Natural killer cell (primary cell): ENCODE results near the gene MYOZ3. TPM values are rescaled to one million over a fixed set of nuclear protein-coding genes. Genes with fewer than 3 reads are reported as not detected.

Source experiments
- ATAC-seq, 3 donors: fragments of 150-1000 bp in 2 of 3; fragments of 200-7000 bp in 1 of 3; cut with Tn5 transposase; 1 replicate in 1 of 3; 2 replicates in 2 of 3; pipeline ENCODE4 v1.10.0; 2021; ENCODE audit warnings: mild to moderate bottlenecking in 2 of 3, moderate library complexity in 2 of 3
- DNase-seq, 2 donors: peaks; one replicate each; pipeline versions ENCODE4 v3.0.0 to v3.0.0-alpha.2; 2013 to 2021; ENCODE audit warnings: mixed read lengths in 1 of 2
- H3K27ac ChIP-seq: one replicate; pipeline ENCODE4 v1.5.1; 2013; ENCODE audit warnings: mild to moderate bottlenecking, low read length
- H3K27me3 ChIP-seq: one replicate; pipeline ENCODE4 v1.6.1; 2013; ENCODE audit warnings: low read length; ENCODE audit not compliant: control insufficient read depth, insufficient read depth
- H3K36me3 ChIP-seq: one replicate; pipeline ENCODE4 v1.6.1; 2013; ENCODE audit warnings: low read length; ENCODE audit not compliant: control insufficient read depth, insufficient read depth
- H3K4me1 ChIP-seq: one replicate; pipeline ENCODE4 v1.6.1; 2013; ENCODE audit warnings: low read length; ENCODE audit not compliant: control insufficient read depth, insufficient read depth
- H3K4me3 ChIP-seq: one replicate; pipeline ENCODE4 v1.5.1; 2013; ENCODE audit warnings: low read length
- H3K9me3 ChIP-seq: one replicate; pipeline ENCODE4 v1.6.1; 2013; ENCODE audit warnings: low read length; ENCODE audit not compliant: control insufficient read depth, insufficient read depth
- H3K27ac Mint-ChIP-seq, 2 donors: one replicate each; pipeline ENCODE4 v1.8.0; 2022; ENCODE audit warnings: mild to moderate bottlenecking in 2 of 2, mixed read lengths in 2 of 2, moderate library complexity in 1 of 2
- H3K27me3 Mint-ChIP-seq, 2 donors: one replicate each; pipeline ENCODE4 v1.8.0; 2022; ENCODE audit warnings: low read depth in 2 of 2, mixed read lengths in 2 of 2
- H3K36me3 Mint-ChIP-seq: one replicate; pipeline ENCODE4 v1.8.0; 2022; ENCODE audit warnings: mixed read lengths
- H3K4me1 Mint-ChIP-seq, 2 donors: one replicate each; pipeline ENCODE4 v1.8.0; 2022; ENCODE audit warnings: mixed read lengths in 2 of 2
- H3K4me3 Mint-ChIP-seq: one replicate; pipeline ENCODE4 v1.8.0; 2022; ENCODE audit warnings: mild to moderate bottlenecking, moderate library complexity, mixed read lengths
- H3K9me3 Mint-ChIP-seq, 2 donors: one replicate each; pipeline ENCODE4 v1.8.0; 2022; ENCODE audit warnings: mixed read lengths in 2 of 2
- WGBS: methylation state at CpG from one replicate; pipeline ENCODE4 v1.1.7; 2013; ENCODE audit warnings: missing lambda C conversion rate; ENCODE audit not compliant: insufficient coverage; 5-methylcytosine and 5-hydroxymethylcytosine counted together
- intact Hi-C: fragments of 100-400 bp; cut with micrococcal nuclease; formaldehyde crosslinking; loops from one replicate; pipeline ENCODE4 v1.14.2; 2022
- total RNA-seq, 4 donors: library from RNA; stranded (reverse); fragments of 120-200 nt in 1 of 4; gene quantifications; one replicate each; pipeline versions ENCODE4 v1.2.3 to v1.2.4, GENCODE V29; 2013 to 2022
- TF ChIP-seq, protein P1 (sequence below): fragments of 200-600 bp; IDR thresholded peaks from one replicate; pipeline ENCODE4 v1.8.0; 2022; ENCODE audit warnings: antibody characterized with exemption

The MYOZ3 gene
- total RNA-seq, 3 donors from 2014 or later (not counting 1 experiment from before 2014, with no cell fraction given): not detected

GRCh38 chr5:150665044-150665443, 4.0 kb downstream of the MYOZ3 start:
- Histone ChIP-seq H3K27ac (no peak overlapping the region), H3K9me3 (no peaks in the 10 kb centered on the region), H3K27me3 (no peaks in the 10 kb centered on the region), H3K4me1 (no peaks in the 10 kb centered on the region), H3K36me3 (no peaks in the 10 kb centered on the region), H3K4me3 (no peak overlapping the region)
- TF ChIP-seq, protein P1, sequence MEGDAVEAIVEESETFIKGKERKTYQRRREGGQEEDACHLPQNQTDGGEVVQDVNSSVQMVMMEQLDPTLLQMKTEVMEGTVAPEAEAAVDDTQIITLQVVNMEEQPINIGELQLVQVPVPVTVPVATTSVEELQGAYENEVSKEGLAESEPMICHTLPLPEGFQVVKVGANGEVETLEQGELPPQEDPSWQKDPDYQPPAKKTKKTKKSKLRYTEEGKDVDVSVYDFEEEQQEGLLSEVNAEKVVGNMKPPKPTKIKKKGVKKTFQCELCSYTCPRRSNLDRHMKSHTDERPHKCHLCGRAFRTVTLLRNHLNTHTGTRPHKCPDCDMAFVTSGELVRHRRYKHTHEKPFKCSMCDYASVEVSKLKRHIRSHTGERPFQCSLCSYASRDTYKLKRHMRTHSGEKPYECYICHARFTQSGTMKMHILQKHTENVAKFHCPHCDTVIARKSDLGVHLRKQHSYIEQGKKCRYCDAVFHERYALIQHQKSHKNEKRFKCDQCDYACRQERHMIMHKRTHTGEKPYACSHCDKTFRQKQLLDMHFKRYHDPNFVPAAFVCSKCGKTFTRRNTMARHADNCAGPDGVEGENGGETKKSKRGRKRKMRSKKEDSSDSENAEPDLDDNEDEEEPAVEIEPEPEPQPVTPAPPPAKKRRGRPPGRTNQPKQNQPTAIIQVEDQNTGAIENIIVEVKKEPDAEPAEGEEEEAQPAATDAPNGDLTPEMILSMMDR: no peak
- H3K36me3 Mint-ChIP-seq: no peaks in the 10 kb centered on the region
- intact Hi-C loops: no loop called here
- WGBS: 85% methylated on average over 11 of the region's 12 CpGs
- no peaks in the 10 kb centered on the region for H3K9me3 Mint-ChIP-seq
- ATAC-seq (no peak), DNase-seq (no peak)
- peaks cover 4 to 9% of the 10 kb centered on the region in 2 donors for H3K27me3 Mint-ChIP-seq
- H3K27ac Mint-ChIP-seq: no peak overlapping the region
- no peak overlapping the region for H3K4me3 Mint-ChIP-seq
- no peaks in the 10 kb centered on the region for H3K4me1 Mint-ChIP-seq

- Mint-ChIP-seq H3K9me3 (no peaks in the 10 kb centered on the region), H3K27me3 (peaks cover 8 to 16% of the 10 kb centered on the region in 2 donors), H3K4me3 (peak overlapping the region; percentile 76), H3K36me3 (no peaks in the 10 kb centered on the region), H3K4me1 (no peaks in the 10 kb centered on the region), H3K27ac (no peak overlapping the region)
- no peak overlapping the region for H3K4me3 ChIP-seq
- no peak for DNase-seq
- H3K4me1 ChIP-seq: peaks cover 18% of the 10 kb centered on the region
- peaks cover 12% of the 10 kb centered on the region for H3K27me3 ChIP-seq
- 94% methylated on average over 14 of the region's 14 CpGs for WGBS
- H3K9me3 ChIP-seq: no peaks in the 10 kb centered on the region
- no peak overlapping the region for H3K27ac ChIP-seq
- intact Hi-C loops: no loop called here
- ATAC-seq: no peak
- H3K36me3 ChIP-seq: no peaks in the 10 kb centered on the region
- TF ChIP-seq, protein P1: no peak
These were observed 9.4 kb downstream of the MYOZ3 start for GRCh38 chr5:150670275-150670947.

DNA sequence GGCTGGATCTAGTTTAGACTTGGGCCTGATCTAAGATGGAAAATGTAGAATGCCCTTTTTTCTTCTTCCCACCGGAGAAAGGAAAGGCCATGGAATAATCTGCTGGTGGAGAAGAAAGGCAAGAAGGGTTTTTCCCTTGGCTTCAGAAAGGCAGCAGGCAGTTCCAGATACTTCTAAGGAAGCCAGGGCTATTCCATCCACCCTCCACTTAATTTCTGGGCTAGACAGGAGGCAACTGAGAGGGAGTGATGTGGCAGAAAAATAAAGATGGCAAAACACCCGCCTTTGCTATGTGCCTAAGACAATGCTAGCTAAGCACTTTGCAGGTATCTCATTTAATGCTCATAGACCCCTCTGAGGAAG, 9.9 kb downstream of the MYOZ3 start:
- Histone ChIP-seq H3K4me3 (no peak overlapping the region), H3K27me3 (peaks cover 12% of the 10 kb centered on the region), H3K4me1 (peaks cover 18% of the 10 kb centered on the region), H3K9me3 (no peaks in the 10 kb centered on the region), H3K36me3 (no peaks in the 10 kb centered on the region), H3K27ac (no peak overlapping the region)
- intact Hi-C loops: no loop called here
- TF ChIP-seq, protein P1: no peak
- Mint-ChIP-seq H3K9me3 (no peaks in the 10 kb centered on the region), H3K27me3 (peaks cover 8 to 16% of the 10 kb centered on the region in 2 donors), H3K4me3 (peak overlapping the region; percentile 76), H3K27ac (no peak overlapping the region), H3K4me1 (no peaks in the 10 kb centered on the region), H3K36me3 (no peaks in the 10 kb centered on the region)
- DNase-seq (no peak), ATAC-seq (no peak)
- WGBS: 20% methylated on average over 1 of the region's 2 CpGs
